CD4-positive, CD25-positive, alpha-beta regulatory T cell (primary cell): ENCODE data around the gene IGFBP4. TPM values are rescaled to one million over a fixed set of nuclear protein-coding genes. Genes with fewer than 3 reads are reported as not detected.
A peak's percentile ranks its signal among the peaks of the same experiment; 100 is the strongest.

Experiments used
- ATAC-seq, 2 donors: fragments of 150-1000 bp; cut with Tn5 transposase; one replicate each; pipeline ENCODE4 v1.10.0; 2021; ENCODE audit warnings: low read depth in 2 of 2, moderate number of reproducible peaks in 2 of 2, moderate library complexity in 1 of 2
- DNase-seq, 3 donors: peaks; one replicate each; pipeline versions ENCODE4 v3.0.0 to v3.0.0-alpha.2; 2012 to 2022; ENCODE audit warnings: mixed read lengths in 1 of 3
- H3K27ac ChIP-seq: one replicate; pipeline ENCODE4 v1.7.0; 2013; ENCODE audit warnings: mild to moderate bottlenecking, low read length; ENCODE audit not compliant: insufficient read depth, poor library complexity, severe bottlenecking
- H3K27me3 ChIP-seq: one replicate; pipeline ENCODE4 v1.7.0; 2013; ENCODE audit warnings: low read length; ENCODE audit not compliant: control insufficient read depth, insufficient read depth
- H3K36me3 ChIP-seq: one replicate; pipeline ENCODE4 v1.7.0; 2013; ENCODE audit warnings: mild to moderate bottlenecking, low read length, moderate library complexity; ENCODE audit not compliant: control insufficient read depth, insufficient read depth
- H3K4me1 ChIP-seq: 2 replicates; pipeline ENCODE4 v1.7.0; 2013; ENCODE audit warnings: mild to moderate bottlenecking, low read length; ENCODE audit not compliant: insufficient read depth, control insufficient read depth, poor library complexity, severe bottlenecking
- H3K4me3 ChIP-seq: one replicate; pipeline ENCODE4 v1.7.0; 2013; ENCODE audit warnings: low read depth, mild to moderate bottlenecking, low read length, moderate library complexity
- H3K9me3 ChIP-seq, 2 experiments: 1 replicate in 1 of 2; 2 replicates in 1 of 2; pipeline ENCODE4 v1.7.0; 2013; ENCODE audit warnings: low read length in 2 of 2, mild to moderate bottlenecking in 1 of 2, moderate library complexity in 1 of 2; ENCODE audit not compliant: control insufficient read depth in 2 of 2
- H3K27ac Mint-ChIP-seq, 3 donors: one replicate each; pipeline ENCODE4 v1.8.0; 2020 to 2022; ENCODE audit warnings: mild to moderate bottlenecking in 3 of 3, mixed read lengths in 3 of 3, moderate library complexity in 2 of 3
- H3K27me3 Mint-ChIP-seq: one replicate; pipeline ENCODE4 v1.8.0; 2022; ENCODE audit warnings: mild to moderate bottlenecking, mixed read lengths
- H3K36me3 Mint-ChIP-seq: one replicate; pipeline ENCODE4 v1.8.0; 2020; ENCODE audit warnings: mixed read lengths
- H3K4me1 Mint-ChIP-seq, 4 donors: one replicate each; pipeline ENCODE4 v1.8.0; 2020 to 2022; ENCODE audit warnings: mixed read lengths in 4 of 4, mild to moderate bottlenecking in 1 of 4
- H3K4me3 Mint-ChIP-seq, 4 donors: one replicate each; pipeline ENCODE4 v1.8.0; 2020 to 2022; ENCODE audit warnings: mild to moderate bottlenecking in 4 of 4, mixed read lengths in 4 of 4, moderate library complexity in 3 of 4
- H3K9me3 Mint-ChIP-seq, 7 donors: one replicate each; pipeline ENCODE4 v1.8.0; 2020 to 2022; ENCODE audit warnings: mixed read lengths in 7 of 7, mild to moderate bottlenecking in 3 of 7, moderate library complexity in 2 of 7
- polyA plus RNA-seq, 4 donors: library from polyadenylated mRNA; unstranded; fragments of 300-500 nt; fragmentation: Illumina TruSeq; gene quantifications; one replicate each; pipeline ENCODE4 v1.2.3, GENCODE V29; 2021
- total RNA-seq: library from RNA; stranded (reverse); gene quantifications from one replicate; pipeline ENCODE4 v1.2.3, GENCODE V29; 2022

The IGFBP4 gene
- total and polyA plus RNA-seq, 5 donors from 2014 or later, result 0.63 to 3.7 (median 1.2) TPM

GRCh38 chr17:40445751-40446468, 2.7 kb downstream of the IGFBP4 start:
- Mint-ChIP-seq H3K27me3 (peaks cover 32% of the 10 kb centered on the region), H3K36me3 (no peaks in the 10 kb centered on the region), H3K27ac (no peak overlapping the region), H3K4me1 (peaks cover 5 to 33% (median 17%) of the 10 kb centered on the region in 4 donors), H3K9me3 (peaks cover 0 to 4% (median 0%) of the 10 kb centered on the region in 7 donors), H3K4me3 (peak overlapping the region in 1 of 4 donors; percentile 42)
- Histone ChIP-seq H3K4me3 (no peak overlapping the region), H3K4me1 (peaks cover 14% of the 10 kb centered on the region), H3K9me3 (no peaks in the 10 kb centered on the region), H3K36me3 (no peaks in the 10 kb centered on the region), H3K27me3 (no peaks in the 10 kb centered on the region), H3K27ac (no peak overlapping the region)
- DNase-seq, result no peak
- no peak for ATAC-seq

- Mint-ChIP-seq H3K27ac (peak overlapping the region in 1 of 3 donors; percentile 6), H3K36me3 (no peaks in the 10 kb centered on the region), H3K4me3 (peak overlapping the region in 1 of 4 donors; percentile 2), H3K27me3 (peaks cover 26% of the 10 kb centered on the region), H3K4me1 (peaks cover 5 to 32% (median 17%) of the 10 kb centered on the region in 4 donors), H3K9me3 (peaks cover 0 to 4% (median 0%) of the 10 kb centered on the region in 7 donors)
- Histone ChIP-seq H3K36me3 (no peaks in the 10 kb centered on the region), H3K4me3 (no peak overlapping the region), H3K27ac (no peak overlapping the region), H3K9me3 (no peaks in the 10 kb centered on the region), H3K27me3 (no peaks in the 10 kb centered on the region), H3K4me1 (peaks cover 14% of the 10 kb centered on the region)
- ATAC-seq (no peak), DNase-seq (no peak)
These were observed 3.9 kb downstream of the IGFBP4 start for GRCh38 chr17:40447148-40447644.

- H3K4me3 ChIP-seq, result no peak overlapping the region
- H3K36me3 ChIP-seq, result no peaks in the 10 kb centered on the region
- DNase-seq, result no peak
- H3K9me3 ChIP-seq, result no peaks in the 10 kb centered on the region
- peaks cover 12% of the 10 kb centered on the region for H3K4me1 ChIP-seq
- peak overlapping the region in 1 of 4 donors; percentile 52 for H3K4me3 Mint-ChIP-seq
- H3K27me3 Mint-ChIP-seq, result peaks cover 26% of the 10 kb centered on the region
- H3K27me3 ChIP-seq, result no peaks in the 10 kb centered on the region
- peaks cover 0 to 4% (median 0%) of the 10 kb centered on the region in 7 donors for H3K9me3 Mint-ChIP-seq
- no peak overlapping the region for H3K27ac ChIP-seq
- H3K36me3 Mint-ChIP-seq, result no peaks in the 10 kb centered on the region
- ATAC-seq, result no peak
- peaks cover 5 to 27% (median 15%) of the 10 kb centered on the region in 4 donors for H3K4me1 Mint-ChIP-seq
- H3K27ac Mint-ChIP-seq, result peak overlapping the region in 1 of 3 donors; percentile 6
These were observed 4.6 kb downstream of the IGFBP4 start for GRCh38 chr17:40447806-40448205.

GRCh38 chr17:40448213-40448638, 5.0 kb downstream of the IGFBP4 start:
- peaks cover 0 to 4% (median 0%) of the 10 kb centered on the region in 7 donors for H3K9me3 Mint-ChIP-seq
- peak overlapping the region in 1 of 4 donors; percentile 64 for H3K4me3 Mint-ChIP-seq
- H3K36me3 Mint-ChIP-seq, result no peaks in the 10 kb centered on the region
- peaks cover 10% of the 10 kb centered on the region for H3K4me1 ChIP-seq
- DNase-seq (no peak), ATAC-seq (no peak)
- H3K27ac ChIP-seq, result no peak overlapping the region
- H3K36me3 ChIP-seq, result no peaks in the 10 kb centered on the region
- peaks cover 5 to 27% (median 15%) of the 10 kb centered on the region in 4 donors for H3K4me1 Mint-ChIP-seq
- no peaks in the 10 kb centered on the region for H3K27me3 ChIP-seq
- H3K9me3 ChIP-seq, result no peaks in the 10 kb centered on the region
- peaks cover 26% of the 10 kb centered on the region for H3K27me3 Mint-ChIP-seq
- H3K4me3 ChIP-seq, result no peak overlapping the region
- no peak overlapping the region for H3K27ac Mint-ChIP-seq

GRCh38 chr17:40448639-40449261, 5.5 kb downstream of the IGFBP4 start:
- no peak for DNase-seq
- peak overlapping the region in 1 of 4 donors; percentile 64 for H3K4me3 Mint-ChIP-seq
- no peak overlapping the region for H3K27ac Mint-ChIP-seq

GRCh38 chr17:40450175-40450574, 6.9 kb downstream of the IGFBP4 start:
- no peak overlapping the region for H3K27ac ChIP-seq
- Mint-ChIP-seq H3K36me3 (no peaks in the 10 kb centered on the region), H3K9me3 (peaks cover 0 to 1% (median 0%) of the 10 kb centered on the region in 7 donors), H3K4me3 (no peak overlapping the region), H3K27me3 (peaks cover 15% of the 10 kb centered on the region), H3K4me1 (peaks cover under 1 to 14% (median 7%) of the 10 kb centered on the region in 4 donors), H3K27ac (no peak overlapping the region)
- peak in 2 of 3 donors; percentile 24 to 42 for DNase-seq
- no peaks in the 10 kb centered on the region for H3K36me3 ChIP-seq
- no peak for ATAC-seq
- no peaks in the 10 kb centered on the region for H3K27me3 ChIP-seq
- H3K4me3 ChIP-seq, result no peak overlapping the region
- H3K9me3 ChIP-seq, result no peaks in the 10 kb centered on the region
- H3K4me1 ChIP-seq, result no peaks in the 10 kb centered on the region

More at GRCh38 chr17:40448639-40449261, 5.5 kb downstream of the IGFBP4 start:
- ATAC-seq, result no peak
- Histone ChIP-seq H3K36me3 (no peaks in the 10 kb centered on the region), H3K27ac (no peak overlapping the region), H3K27me3 (no peaks in the 10 kb centered on the region), H3K4me3 (no peak overlapping the region), H3K9me3 (no peaks in the 10 kb centered on the region), H3K4me1 (peaks cover 8% of the 10 kb centered on the region)
- Mint-ChIP-seq H3K27me3 (peaks cover 26% of the 10 kb centered on the region), H3K9me3 (peaks cover 0 to 4% (median 0%) of the 10 kb centered on the region in 7 donors), H3K4me1 (peaks cover 5 to 27% (median 15%) of the 10 kb centered on the region in 4 donors), H3K36me3 (no peaks in the 10 kb centered on the region)

GRCh38 chr17:40451420-40451819, 8.2 kb downstream of the IGFBP4 start:
- H3K4me1 ChIP-seq, result no peaks in the 10 kb centered on the region
- Mint-ChIP-seq H3K4me1 (peaks cover 0 to 9% (median 5%) of the 10 kb centered on the region in 4 donors), H3K9me3 (peaks cover 0 to 1% (median 0%) of the 10 kb centered on the region in 7 donors), H3K36me3 (no peaks in the 10 kb centered on the region), H3K4me3 (no peak overlapping the region), H3K27ac (no peak overlapping the region), H3K27me3 (peaks cover 9% of the 10 kb centered on the region)
- H3K27ac ChIP-seq, result no peak overlapping the region
- no peaks in the 10 kb centered on the region for H3K9me3 ChIP-seq
- no peaks in the 10 kb centered on the region for H3K27me3 ChIP-seq
- ATAC-seq (no peak), DNase-seq (no peak)
- H3K4me3 ChIP-seq, result no peak overlapping the region
- no peaks in the 10 kb centered on the region for H3K36me3 ChIP-seq
